ENCODE measurements around the gene CYP4F22. TPM values are rescaled to one million over a fixed set of nuclear protein-coding genes. Genes with fewer than 3 reads are reported as not detected.

The CYP4F22 gene
- total RNA-seq, 1 experiment from 2014 or later, result 4.9 TPM

DNA sequence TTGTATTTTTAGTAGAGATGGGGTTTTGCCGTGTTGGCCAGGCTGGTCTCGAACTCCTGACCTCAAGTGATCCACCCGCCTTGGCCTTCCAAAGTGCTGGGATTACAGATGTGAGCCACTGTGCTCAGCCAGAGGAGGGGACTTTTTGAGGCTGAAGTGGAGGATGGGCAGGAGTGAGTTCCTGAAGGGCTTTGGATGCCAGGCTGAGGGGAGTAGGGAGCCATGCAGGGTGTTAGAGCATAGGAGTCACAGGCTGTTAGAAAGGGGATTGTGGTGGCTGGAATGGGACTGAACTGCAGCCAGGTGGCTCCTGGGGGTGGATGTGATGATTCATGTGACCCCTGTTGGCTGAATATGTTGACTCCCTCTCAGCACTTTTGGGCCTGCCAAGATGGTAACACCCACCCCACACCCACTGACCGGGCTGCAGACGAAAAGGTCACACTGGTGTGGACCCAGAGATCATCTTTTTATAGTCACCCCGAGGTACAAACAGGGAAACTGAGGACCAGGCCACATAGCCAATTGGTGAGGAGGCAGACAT is 11.2 kb downstream of the CYP4F22 start:
- TF ChIP-seq, protein P1, sequence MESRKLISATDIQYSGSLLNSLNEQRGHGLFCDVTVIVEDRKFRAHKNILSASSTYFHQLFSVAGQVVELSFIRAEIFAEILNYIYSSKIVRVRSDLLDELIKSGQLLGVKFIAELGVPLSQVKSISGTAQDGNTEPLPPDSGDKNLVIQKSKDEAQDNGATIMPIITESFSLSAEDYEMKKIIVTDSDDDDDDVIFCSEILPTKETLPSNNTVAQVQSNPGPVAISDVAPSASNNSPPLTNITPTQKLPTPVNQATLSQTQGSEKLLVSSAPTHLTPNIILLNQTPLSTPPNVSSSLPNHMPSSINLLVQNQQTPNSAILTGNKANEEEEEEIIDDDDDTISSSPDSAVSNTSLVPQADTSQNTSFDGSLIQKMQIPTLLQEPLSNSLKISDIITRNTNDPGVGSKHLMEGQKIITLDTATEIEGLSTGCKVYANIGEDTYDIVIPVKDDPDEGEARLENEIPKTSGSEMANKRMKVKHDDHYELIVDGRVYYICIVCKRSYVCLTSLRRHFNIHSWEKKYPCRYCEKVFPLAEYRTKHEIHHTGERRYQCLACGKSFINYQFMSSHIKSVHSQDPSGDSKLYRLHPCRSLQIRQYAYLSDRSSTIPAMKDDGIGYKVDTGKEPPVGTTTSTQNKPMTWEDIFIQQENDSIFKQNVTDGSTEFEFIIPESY (IDR thresholded peaks at IDR 0.05; ENCODE audit: extremely low read depth, insufficient replicate concordance, low read length), result no peak
- TF ChIP-seq EZH2 (IDR thresholded peaks at IDR 0.05) (no peak), ELF1 (IDR thresholded peaks at IDR 0.05; ENCODE audit: borderline replicate concordance, low read depth) (no peak), JUND (IDR thresholded peaks at IDR 0.05) (no peak), RAD21 (IDR thresholded peaks at IDR 0.05; ENCODE audit: low read depth) (no peak), POLR2AphosphoS5 (IDR thresholded peaks at IDR 0.05; ENCODE audit: low read depth, low read length) (no peak)
- CTCF ChIA-PET, result no interaction called here
- no TSS peak for BruUV-seq (replicated peaks)

GRCh38 chr19:15524781-15525180 is 16.5 kb downstream of the CYP4F22 start:
- H3K9me3 ChIP-seq (ENCODE audit: control insufficient read depth in 1 of 2, insufficient read depth in 1 of 2, low read depth in 1 of 2, low read length in 2 of 2), result no peaks in the 10 kb centered on the region
- no peak overlapping the region for H2AFZ ChIP-seq (ENCODE audit: low read depth, low read length, poor library complexity, severe bottlenecking)
- H3K4me1 ChIP-seq (ENCODE audit: control insufficient read depth in 1 of 2, insufficient read depth in 2 of 2, low read length in 2 of 2), result peaks cover 0 to 3% of the 10 kb centered on the region in 2 experiments; a peak in 2 of 4 replicates
- H3K27ac ChIP-seq (ENCODE audit: low read depth, low read length), result no peak overlapping the region
- H3K36me3 ChIP-seq (ENCODE audit: control insufficient read depth in 1 of 2, insufficient read depth in 2 of 2, low read length in 2 of 2), result no peaks in the 10 kb centered on the region
- no peak for DNase-seq (ENCODE audit: low read depth, low spot score)
- RAD21 ChIA-PET (ENCODE audit: low non-redundant PET in 1 of 2, low total read pairs in 2 of 2, uncharacterized antibody in 2 of 2, unreplicated experiment in 2 of 2), result no interaction called here
- no peak overlapping the region for H3K9ac ChIP-seq (ENCODE audit: low read length)
- TF ChIP-seq POLR2A (IDR thresholded peaks at IDR 0.05; ENCODE audit: borderline replicate concordance, extremely low read depth, insufficient read depth, insufficient read length) (no peak), SRF (IDR thresholded peaks at IDR 0.05; ENCODE audit: low read depth) (no peak), CTCF (IDR thresholded peaks at IDR 0.05 in 2 of 3, conservative IDR thresholded peaks at IDR 0.05 in 1 of 3; ENCODE audit: borderline replicate concordance in 1 of 3, insufficient read depth in 1 of 3, low read depth in 2 of 3, low read length in 2 of 3) (no peak)
- no peak for ATAC-seq
- CTCF ChIA-PET, result no interaction called here
- H3K79me2 ChIP-seq (ENCODE audit: insufficient read depth, low read length), result no peaks in the 10 kb centered on the region
- H3K4me3 ChIP-seq (replicated peaks in 1 of 2; ENCODE audit: low read depth in 1 of 2, low read length in 2 of 2), result no peak overlapping the region
- no peak overlapping the region for H3K4me2 ChIP-seq (ENCODE audit: low read length)
- POLR2A ChIA-PET, result no interaction called here
- intact Hi-C loops (cut with micrococcal nuclease), result no loop called here
- no peaks in the 10 kb centered on the region for H4K20me1 ChIP-seq (ENCODE audit: insufficient read depth)
- H3K9me2 ChIP-seq (ENCODE audit: insufficient read depth), result no peaks in the 10 kb centered on the region
- BruUV-seq (replicated peaks), result no TSS peak
- H3K27me3 ChIP-seq (ENCODE audit: insufficient read depth, low read length), result no peaks in the 10 kb centered on the region

More for the DNA sequence above, 11.2 kb downstream of the CYP4F22 start:
- Histone ChIP-seq H2AFZ (ENCODE audit: low read depth, low read length, poor library complexity, severe bottlenecking) (no peak overlapping the region), H3K4me1 (ENCODE audit: control insufficient read depth in 1 of 2, insufficient read depth in 2 of 2, low read length in 2 of 2) (no peaks in the 10 kb centered on the region), H3K9me3 (ENCODE audit: control insufficient read depth in 1 of 2, insufficient read depth in 1 of 2, low read depth in 1 of 2, low read length in 2 of 2) (peaks cover 8 to 10% of the 10 kb centered on the region in 2 experiments; a peak in 2 of 4 replicates), H3K79me2 (ENCODE audit: insufficient read depth, low read length) (no peaks in the 10 kb centered on the region), H3K9me2 (ENCODE audit: insufficient read depth) (no peaks in the 10 kb centered on the region), H3K27me3 (ENCODE audit: insufficient read depth, low read length) (no peaks in the 10 kb centered on the region), H3K4me3 (replicated peaks in 1 of 2; ENCODE audit: low read depth in 1 of 2, low read length in 2 of 2) (no peak overlapping the region), H3K4me2 (ENCODE audit: low read length) (no peak overlapping the region), H3K9ac (ENCODE audit: low read length) (no peak overlapping the region), H3K36me3 (ENCODE audit: control insufficient read depth in 1 of 2, insufficient read depth in 2 of 2, low read length in 2 of 2) (no peaks in the 10 kb centered on the region), H4K20me1 (ENCODE audit: insufficient read depth) (no peaks in the 10 kb centered on the region), H3K27ac (ENCODE audit: low read depth, low read length) (no peak overlapping the region)
- POLR2A ChIA-PET, result no interaction called here
- intact Hi-C loops (cut with micrococcal nuclease), result no loop called here
- DNase-seq (ENCODE audit: low read depth, low spot score) (no peak), ATAC-seq (no peak)
- RAD21 ChIA-PET (ENCODE audit: low non-redundant PET in 1 of 2, low total read pairs in 2 of 2, uncharacterized antibody in 2 of 2, unreplicated experiment in 2 of 2), result no interaction called here

Measured in HCT116 (cell line).